WTC11 (cell line): ENCODE data around the gene ENOX2.

ENCODE experiments used
- ATF6 ChIP-seq: sonication (generic); formaldehyde crosslinking; IDR thresholded peaks from 2 replicates; pipeline ENCODE4 v1.8.1; 2023; ENCODE audit warnings: mild to moderate bottlenecking, missing genetic modification reagents
- CTCF ChIP-seq: fragments of 200-600 bp; IDR thresholded peaks from 2 replicates; pipeline ENCODE4 v1.8.0; 2022; ENCODE audit warnings: antibody characterized with exemption
- ZNF121 ChIP-seq: sonication (generic); formaldehyde crosslinking; IDR thresholded peaks from 2 replicates; pipeline ENCODE4 v1.8.0; 2023; ENCODE audit warnings: missing genetic modification reagents

GRCh38 chrX:130704053-130705038, 198.7 kb downstream of the ENOX2 start:
- TF ChIP-seq CTCF, result no peak
- TF ChIP-seq ZNF121 (CRISPR knock-in tag), result no peak
- no peak for TF ChIP-seq ATF6 (CRISPR knock-in tag)
